Stomach (tissue), 4 donors: ENCODE results near the gene KIFAP3.

ENCODE experiments used
- CTCF ChIP-seq, 7 experiments: fragments of 450-650 bp in 4 of 7; fragments of 200-600 bp in 3 of 7; sonication (generic) in 3 of 7; IDR thresholded peaks; one replicate each; pipeline ENCODE4 v1.5.1; 2016 to 2019; ENCODE audit warnings: antibody characterized with exemption in 7 of 7, control low read depth in 2 of 7, mild to moderate bottlenecking in 1 of 7
- EP300 ChIP-seq: sonication (generic); formaldehyde crosslinking; IDR thresholded peaks from one replicate; pipeline ENCODE4 v1.6.1; 2017; ENCODE audit warnings: antibody characterized with exemption
- POLR2A ChIP-seq, 4 donors: fragments of 450-650 bp; IDR thresholded peaks; one replicate each; pipeline ENCODE4 v1.6.1; 2016; ENCODE audit warnings: antibody characterized with exemption in 4 of 4, control low read depth in 2 of 4, mild to moderate bottlenecking in 1 of 4, moderate library complexity in 1 of 4
- POLR2AphosphoS5 ChIP-seq, 3 donors: sonication (generic); formaldehyde crosslinking; IDR thresholded peaks; one replicate each; pipeline ENCODE4 v1.6.1; 2016; ENCODE audit warnings: antibody characterized with exemption in 3 of 3

DNA sequence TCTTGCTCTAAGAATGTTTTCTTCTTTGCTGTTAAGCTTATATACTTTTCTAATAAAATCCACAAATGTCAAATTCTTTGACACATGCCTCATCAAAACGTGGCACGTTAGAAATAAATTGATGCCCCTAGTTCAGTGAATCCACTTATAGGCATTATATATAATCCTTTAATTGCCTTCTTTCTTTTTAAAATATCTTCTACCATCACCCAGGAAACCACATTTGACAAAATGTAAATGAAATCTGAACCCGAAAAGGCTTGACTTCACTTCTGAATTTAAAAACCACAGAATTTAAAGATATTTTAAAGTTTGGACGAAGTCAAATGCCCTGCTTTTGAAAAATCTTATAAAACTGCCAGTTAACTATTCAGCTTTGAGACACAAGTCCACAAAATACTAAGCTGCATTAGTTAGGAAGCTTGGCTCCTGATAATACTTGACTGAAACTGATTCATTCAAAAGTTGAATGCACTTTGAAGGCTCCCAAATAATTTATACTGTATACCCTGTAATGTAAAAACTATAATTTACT lies 22.4 kb upstream of the KIFAP3 start:
- no peak for TF ChIP-seq CTCF (IDR thresholded peaks at IDR 0.05)
- TF ChIP-seq EP300, result no peak
- no peak for TF ChIP-seq POLR2AphosphoS5 (IDR thresholded peaks at IDR 0.05)
- TF ChIP-seq POLR2A (IDR thresholded peaks at IDR 0.05), result no peak
